GM18526 (cell line): ENCODE data around the gene EVI2A.

Experiments
- POLR2A ChIP-seq: IDR thresholded peaks from 3 replicates; pipeline ENCODE4 v1.6.1; 2011; ENCODE audit not compliant: insufficient read length; ENCODE audit errors: extremely low read depth

EVI2A gene

GRCh38 chr17:31293581-31293980 is 27.8 kb downstream of the EVI2A start:
- no peak for TF ChIP-seq POLR2A

GRCh38 chr17:31291820-31292219 is 29.6 kb downstream of the EVI2A start:
- TF ChIP-seq POLR2A, result no peak

- no peak for TF ChIP-seq POLR2A
Observed at GRCh38 chr17:31289790-31290189, 31.6 kb downstream of the EVI2A start.

- TF ChIP-seq POLR2A, result no peak
Observed at GRCh38 chr17:31286587-31286986, 34.8 kb downstream of the EVI2A start.

- no peak for TF ChIP-seq POLR2A
Observed at GRCh38 chr17:31283841-31284240, 37.6 kb downstream of the EVI2A start.

GRCh38 chr17:31281061-31281460 is 40.4 kb downstream of the EVI2A start:
- TF ChIP-seq POLR2A, result no peak

GRCh38 chr17:31279401-31279800 is 42.0 kb downstream of the EVI2A start:
- TF ChIP-seq POLR2A, result no peak

GRCh38 chr17:31275116-31275515 is 46.3 kb downstream of the EVI2A start:
- no peak for TF ChIP-seq POLR2A

GRCh38 chr17:31274252-31274651 is 47.2 kb downstream of the EVI2A start:
- no peak for TF ChIP-seq POLR2A

- no peak for TF ChIP-seq POLR2A
Observed at GRCh38 chr17:31273516-31273915, 47.9 kb downstream of the EVI2A start.

GRCh38 chr17:31272803-31273202 is 48.6 kb downstream of the EVI2A start:
- no peak for TF ChIP-seq POLR2A

GRCh38 chr17:31272236-31272635 is 49.2 kb downstream of the EVI2A start:
- no peak for TF ChIP-seq POLR2A

- TF ChIP-seq POLR2A, result no peak
Observed at GRCh38 chr17:31269578-31269983, 51.8 kb downstream of the EVI2A start.

GRCh38 chr17:31269036-31269577 is 52.3 kb downstream of the EVI2A start:
- TF ChIP-seq POLR2A, result no peak
